Occipital lobe (tissue), 2 donors: Measurements from ENCODE around the gene CACNA2D2. TPM values are rescaled to one million over a fixed set of nuclear protein-coding genes. Genes with fewer than 3 reads are reported as not detected.
A peak's percentile ranks its signal among the peaks of the same experiment; 100 is the strongest.

Experiments
- DNase-seq: peaks from one replicate; lab custom pipeline; 2025; lab: John Stamatoyannopoulos, UW
- total RNA-seq: library from RNA; depleted of rRNA; stranded (reverse); fragments of >200 nt; gene quantifications from one replicate; pipeline ENCODE4 v1.2.3, GENCODE V29; 2014

Gene CACNA2D2
- total RNA-seq, 1 donor from 2014 or later: 2.2 TPM

GRCh38 chr3:50395070-50395860 is 108.2 kb downstream of the CACNA2D2 start:
- no peak for DNase-seq

DNA sequence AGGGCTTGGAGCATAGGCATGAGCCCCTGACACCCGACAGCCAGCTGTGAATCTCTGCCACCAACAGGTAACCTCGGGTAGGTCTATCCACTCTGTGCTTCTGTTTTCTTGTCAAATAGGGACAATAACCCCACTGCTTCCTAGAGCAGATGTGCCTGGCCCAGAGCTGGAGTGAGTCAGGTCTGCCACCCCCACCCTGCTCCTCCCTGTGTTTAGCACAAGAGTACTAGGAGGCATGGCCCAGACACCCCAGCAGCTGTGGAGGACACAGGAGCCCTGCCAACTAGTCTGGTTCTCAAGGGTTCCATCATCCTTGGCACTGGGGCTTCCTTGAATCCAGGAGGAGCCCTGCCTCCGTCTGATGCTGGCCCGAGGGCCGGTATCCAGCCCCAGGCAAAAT is 110.4 kb downstream of the CACNA2D2 start:
- no peak for DNase-seq

DNA sequence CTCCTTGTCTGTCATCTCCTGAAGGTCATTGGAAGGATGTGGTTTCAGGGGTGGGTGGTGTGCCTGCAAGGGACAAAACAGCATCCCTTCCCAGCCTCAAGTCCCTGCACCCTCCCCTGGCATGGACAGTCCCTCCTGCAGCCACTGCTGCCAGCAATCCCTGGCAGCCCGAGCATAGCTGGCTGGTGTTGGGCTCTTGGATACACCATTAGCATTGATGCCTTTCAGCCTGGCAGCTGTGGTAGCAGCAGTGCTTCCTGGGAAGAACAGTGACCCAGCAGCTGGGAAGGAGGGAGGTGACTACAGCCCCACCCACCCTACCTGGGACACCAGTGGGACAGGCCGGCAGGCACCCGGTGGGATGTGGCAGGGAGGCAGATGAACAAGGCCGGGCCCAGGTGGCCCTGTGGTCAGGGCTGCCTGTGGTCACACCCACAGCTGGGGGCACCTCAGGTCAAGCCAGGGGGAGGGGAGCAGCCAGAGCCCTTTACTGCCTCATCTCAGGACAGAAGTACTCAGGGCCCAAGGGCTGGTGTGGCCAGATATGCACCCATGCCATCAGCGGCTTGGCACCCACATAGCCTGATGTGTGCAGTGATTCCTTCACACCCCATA is 111.2 kb downstream of the CACNA2D2 start:
- no peak for DNase-seq

DNA sequence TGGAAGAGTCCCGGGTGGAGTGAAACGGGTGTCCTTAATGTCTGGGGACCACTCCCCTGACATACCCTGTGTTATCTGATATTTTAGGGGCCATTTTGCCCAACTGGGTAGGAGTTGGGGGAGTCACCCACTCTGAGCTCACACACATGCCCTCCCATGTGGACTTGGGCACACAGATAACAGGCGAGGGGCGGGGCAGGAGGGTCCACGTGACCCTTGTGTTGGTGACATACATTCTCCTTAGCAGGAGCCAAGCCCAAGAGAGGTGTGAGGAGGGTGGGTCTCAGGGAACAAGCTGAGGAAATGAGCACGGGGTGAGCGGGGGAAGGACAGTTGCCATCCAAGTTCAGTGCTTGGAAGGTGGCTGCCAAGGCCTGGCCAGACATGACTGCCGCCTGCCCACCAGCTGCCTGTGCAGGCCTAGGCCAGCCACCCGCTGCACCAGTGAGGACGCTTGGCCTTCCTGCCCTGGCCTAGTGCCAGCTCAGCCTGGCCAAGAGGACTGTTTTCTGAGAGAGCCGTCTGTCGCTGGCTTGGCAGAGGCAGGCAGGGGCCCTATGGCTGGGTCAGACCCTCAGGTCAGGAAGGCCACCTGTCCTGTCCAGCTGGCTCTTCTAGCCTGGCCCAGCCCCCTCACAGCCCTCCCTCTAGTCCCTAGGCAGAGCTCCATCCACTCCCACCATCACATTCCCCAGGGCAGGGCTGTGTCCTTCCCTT is 112.8 kb downstream of the CACNA2D2 start:
- DNase-seq: peak; percentile 29

DNA sequence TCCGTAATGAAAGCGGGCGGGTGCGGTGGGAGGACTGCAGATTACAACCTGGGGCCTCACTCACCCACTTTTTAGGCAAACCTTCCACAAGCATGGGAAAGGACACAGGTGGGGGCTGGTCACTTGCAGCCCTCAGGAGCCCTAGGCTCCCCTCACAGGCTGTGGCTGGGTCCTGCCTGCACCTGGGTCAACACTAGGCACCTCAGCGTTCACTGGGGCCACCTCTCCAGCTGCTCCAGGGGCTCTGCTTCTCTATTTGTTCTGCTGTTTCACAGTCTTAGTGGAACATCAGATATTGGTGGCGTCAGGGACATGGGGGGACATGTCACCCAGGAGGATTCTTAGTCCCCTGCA is 114.0 kb downstream of the CACNA2D2 start:
- DNase-seq: no peak

- DNase-seq: no peak
These were observed 114.6 kb downstream of the CACNA2D2 start for GRCh38 chr3:50388720-50389413.

DNA sequence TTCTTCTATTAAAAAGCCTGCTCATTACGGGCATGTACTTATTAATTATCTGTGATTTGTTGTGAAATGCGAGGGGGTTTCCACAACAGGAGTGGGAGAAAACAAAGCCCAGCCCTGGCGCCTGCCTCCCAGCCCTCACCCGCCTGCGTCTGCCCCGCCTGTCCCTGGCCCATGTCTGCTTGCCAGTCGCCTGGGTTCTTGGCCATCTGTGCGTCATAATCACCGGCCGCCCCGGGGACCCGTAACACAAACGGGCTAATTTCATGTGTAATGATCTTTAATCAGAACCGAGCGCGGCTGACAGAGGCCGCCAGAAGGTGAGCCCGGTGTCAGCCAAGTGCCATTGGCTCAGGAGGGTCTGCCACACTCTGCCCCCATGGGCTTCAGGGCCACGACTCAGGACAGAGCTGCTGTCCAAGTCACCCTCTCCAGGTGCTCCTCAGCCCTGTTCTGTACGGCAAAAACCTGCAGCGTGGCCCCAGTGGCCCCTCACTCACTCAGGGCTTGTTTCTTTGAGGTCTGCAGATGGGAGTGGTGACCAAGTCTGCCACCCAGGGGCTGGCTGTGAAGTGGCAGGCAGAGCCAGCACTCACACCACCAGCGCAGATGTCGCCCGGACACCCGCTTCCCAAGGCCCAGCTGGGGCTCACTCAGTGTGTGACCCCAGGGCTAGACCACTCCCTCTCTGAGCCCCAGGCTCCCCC is 115.3 kb downstream of the CACNA2D2 start:
- DNase-seq: no peak

DNA sequence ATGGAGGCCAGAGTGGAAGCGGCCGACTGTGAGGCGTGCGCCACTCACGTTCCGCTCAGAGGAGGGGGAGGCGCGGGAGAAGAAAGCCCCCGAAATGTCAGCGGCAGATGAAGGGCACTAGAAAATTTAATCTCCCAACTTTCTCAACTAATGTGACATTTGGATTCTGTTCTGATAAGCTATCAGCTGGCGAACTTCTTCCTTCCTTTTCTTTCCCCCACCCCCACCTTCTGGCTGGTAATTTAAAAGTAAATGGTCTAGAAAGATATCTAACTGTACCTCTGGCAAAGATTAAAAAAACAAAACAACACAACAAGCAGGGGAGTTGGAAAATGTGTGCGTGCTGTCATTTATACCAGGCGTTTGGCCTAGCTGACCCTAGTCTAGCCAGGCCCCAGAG is 117.7 kb downstream of the CACNA2D2 start:
- no peak for DNase-seq

GRCh38 chr3:50383750-50384149 is 119.7 kb downstream of the CACNA2D2 start:
- DNase-seq: no peak

- no peak for DNase-seq
These were observed 120.7 kb downstream of the CACNA2D2 start for GRCh38 chr3:50382722-50383121.

- no peak for DNase-seq
These were observed 122.1 kb downstream of the CACNA2D2 start for GRCh38 chr3:50381383-50381782.

GRCh38 chr3:50380405-50381085 is 122.9 kb downstream of the CACNA2D2 start:
- DNase-seq: no peak

DNA sequence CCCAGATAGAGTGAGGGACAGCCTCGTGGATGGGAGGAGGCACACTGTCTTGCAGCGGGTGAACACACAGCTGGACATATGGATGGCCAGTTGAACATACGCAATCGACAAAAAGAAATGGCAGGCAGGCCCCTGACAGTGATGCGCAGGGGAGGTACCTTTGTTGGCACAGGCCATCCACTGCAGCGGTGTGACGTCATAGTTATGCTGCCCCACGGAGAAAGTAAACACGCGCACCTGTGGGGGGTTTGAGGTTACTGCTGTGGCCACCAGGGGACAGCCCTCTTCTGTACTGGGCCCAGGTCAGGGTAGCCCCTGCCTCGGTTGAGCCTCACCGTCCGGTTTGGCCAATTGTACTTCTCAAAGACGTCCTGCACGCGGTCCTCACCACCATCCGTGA is 124.7 kb downstream of the CACNA2D2 start:
- DNase-seq: no peak

GRCh38 chr3:50378024-50378423 is 125.4 kb downstream of the CACNA2D2 start:
- DNase-seq: no peak

- DNase-seq: no peak
These were observed 128.0 kb downstream of the CACNA2D2 start for GRCh38 chr3:50375258-50375931.

- DNase-seq: no peak
These were observed 128.8 kb downstream of the CACNA2D2 start for GRCh38 chr3:50374363-50375257.

- no peak for DNase-seq
These were observed 130.0 kb downstream of the CACNA2D2 start for GRCh38 chr3:50373146-50374051.

DNA sequence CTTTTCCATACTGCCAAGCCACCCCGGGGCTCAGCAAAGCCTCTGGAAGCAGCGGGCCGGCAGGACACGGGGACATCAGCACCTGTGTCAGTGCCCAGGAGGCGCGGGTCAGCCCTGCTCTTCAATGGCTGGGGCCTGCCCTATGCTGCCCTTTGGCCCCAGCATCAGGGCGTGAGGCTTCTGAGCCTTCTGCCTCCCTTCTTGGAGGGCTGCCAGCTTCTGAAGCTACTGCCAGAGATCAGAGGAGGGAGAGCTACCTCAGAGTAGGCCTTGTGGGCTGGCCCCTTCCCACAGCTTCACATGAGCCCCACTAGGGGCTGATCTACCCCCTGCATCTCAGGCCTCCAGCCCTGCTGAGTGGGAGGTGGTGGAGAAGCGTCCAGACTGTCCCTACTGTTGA is 131.1 kb downstream of the CACNA2D2 start:
- DNase-seq: no peak
